ENCODE measurements around the gene TWIST2. TPM values are rescaled to one million over a fixed set of nuclear protein-coding genes. Genes with fewer than 3 reads are reported as not detected.

The TWIST2 gene
- total RNA-seq, 2 experiments from 2014 or later, result not detected

DNA sequence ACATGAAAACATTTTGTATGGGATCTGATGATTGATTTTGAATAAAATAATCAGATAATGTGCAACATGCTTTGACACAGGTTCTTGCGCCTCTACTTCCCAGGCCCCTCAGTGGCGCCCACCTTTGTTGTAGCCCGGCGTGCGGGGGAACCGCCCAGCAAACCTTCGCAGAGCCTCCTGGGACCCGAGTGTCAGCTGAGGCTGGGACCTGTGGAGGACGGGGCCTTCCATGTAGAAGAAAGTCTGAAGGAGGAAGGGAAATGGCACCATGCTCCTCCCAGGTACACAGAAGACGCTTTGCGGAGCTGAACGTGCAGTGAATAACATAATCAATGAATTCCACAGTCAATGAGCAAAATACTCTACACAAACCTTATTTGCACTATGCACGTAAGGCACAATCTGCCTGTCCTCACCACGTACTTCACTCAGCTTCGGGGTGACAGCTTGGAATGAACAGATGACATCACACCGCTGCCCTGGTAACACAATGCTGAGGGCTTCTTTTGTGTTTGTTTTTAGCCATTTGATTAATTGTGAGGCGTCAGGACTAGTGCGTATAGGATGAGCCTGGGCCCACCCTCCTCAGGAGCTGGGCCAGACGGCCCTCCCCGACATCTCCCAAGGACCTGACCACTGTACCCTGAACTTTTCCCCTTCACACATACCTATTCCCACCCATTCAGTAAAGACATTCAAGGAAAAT is 78.1 kb downstream of the TWIST2 start:
- CTCF ChIA-PET, result no interaction called here
- ATAC-seq, result no peak

DNA sequence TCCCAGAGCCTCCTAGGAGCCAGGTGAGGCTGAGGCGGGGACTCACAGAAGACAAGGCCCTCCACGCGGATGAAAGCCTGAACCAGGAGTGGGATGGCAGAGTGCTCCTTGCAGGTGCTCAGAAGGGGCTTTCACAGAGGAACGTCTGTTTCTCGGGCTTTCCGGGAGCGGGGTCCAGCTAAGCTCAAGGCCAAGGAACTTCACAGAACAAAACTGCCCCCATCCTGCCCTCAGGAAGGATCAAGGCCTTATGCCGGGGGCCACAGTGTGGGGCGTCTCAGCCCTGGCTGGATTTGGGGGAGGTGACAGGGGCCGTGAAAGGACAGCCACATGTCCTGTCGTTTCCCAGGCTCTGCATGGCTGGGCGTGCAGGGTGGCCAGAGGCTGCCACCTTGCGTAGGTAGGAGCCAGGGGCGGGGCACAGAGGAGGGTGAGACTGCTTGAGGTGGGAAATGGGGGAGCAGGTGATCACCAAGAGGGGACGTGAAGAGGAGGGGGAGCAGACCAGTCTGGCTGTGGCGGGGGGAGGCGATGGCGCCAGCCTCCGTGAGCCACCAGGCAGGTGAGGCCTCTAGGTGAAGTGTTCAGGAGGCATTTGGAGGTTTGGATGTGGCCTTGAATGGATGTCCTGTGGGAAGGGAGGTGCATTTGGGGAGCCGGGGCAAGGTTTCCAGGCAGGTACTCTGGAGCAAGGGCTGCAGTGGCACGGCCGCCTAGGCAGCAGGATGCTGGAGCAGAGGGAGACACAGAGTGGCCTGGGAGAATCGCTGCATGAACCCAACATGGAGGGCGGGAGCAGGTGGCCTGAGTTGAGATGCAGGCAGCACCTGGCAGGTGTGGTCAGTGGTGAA is 79.1 kb downstream of the TWIST2 start:
- intact Hi-C loops (cut with micrococcal nuclease), result no loop called here
- Mint-ChIP-seq H3K4me3 (no peak overlapping the region), H3K4me1 (ENCODE audit: low read depth) (no peaks in the 10 kb centered on the region), H3K36me3 (ENCODE audit: low read depth) (no peaks in the 10 kb centered on the region), H3K27ac (no peak overlapping the region), H3K9me3 (no peaks in the 10 kb centered on the region), H3K27me3 (peaks cover 6% of the 10 kb centered on the region)
- POLR2A ChIA-PET, result no interaction called here
- TF ChIP-seq, protein P1, sequence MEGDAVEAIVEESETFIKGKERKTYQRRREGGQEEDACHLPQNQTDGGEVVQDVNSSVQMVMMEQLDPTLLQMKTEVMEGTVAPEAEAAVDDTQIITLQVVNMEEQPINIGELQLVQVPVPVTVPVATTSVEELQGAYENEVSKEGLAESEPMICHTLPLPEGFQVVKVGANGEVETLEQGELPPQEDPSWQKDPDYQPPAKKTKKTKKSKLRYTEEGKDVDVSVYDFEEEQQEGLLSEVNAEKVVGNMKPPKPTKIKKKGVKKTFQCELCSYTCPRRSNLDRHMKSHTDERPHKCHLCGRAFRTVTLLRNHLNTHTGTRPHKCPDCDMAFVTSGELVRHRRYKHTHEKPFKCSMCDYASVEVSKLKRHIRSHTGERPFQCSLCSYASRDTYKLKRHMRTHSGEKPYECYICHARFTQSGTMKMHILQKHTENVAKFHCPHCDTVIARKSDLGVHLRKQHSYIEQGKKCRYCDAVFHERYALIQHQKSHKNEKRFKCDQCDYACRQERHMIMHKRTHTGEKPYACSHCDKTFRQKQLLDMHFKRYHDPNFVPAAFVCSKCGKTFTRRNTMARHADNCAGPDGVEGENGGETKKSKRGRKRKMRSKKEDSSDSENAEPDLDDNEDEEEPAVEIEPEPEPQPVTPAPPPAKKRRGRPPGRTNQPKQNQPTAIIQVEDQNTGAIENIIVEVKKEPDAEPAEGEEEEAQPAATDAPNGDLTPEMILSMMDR (IDR thresholded peaks at IDR 0.05), result no peak
- CTCF ChIA-PET, result no interaction called here
- DNase-seq, result no peak
- no peak for ATAC-seq

More for the DNA sequence above, 78.1 kb downstream of the TWIST2 start:
- Mint-ChIP-seq H3K27me3 (peaks cover 1% of the 10 kb centered on the region), H3K4me1 (ENCODE audit: low read depth) (no peaks in the 10 kb centered on the region), H3K9me3 (no peaks in the 10 kb centered on the region), H3K4me3 (no peak overlapping the region), H3K27ac (no peak overlapping the region), H3K36me3 (ENCODE audit: low read depth) (no peaks in the 10 kb centered on the region)
- intact Hi-C loops (cut with micrococcal nuclease), result no loop called here
- TF ChIP-seq, protein P1 (IDR thresholded peaks at IDR 0.05), result no peak
- POLR2A ChIA-PET, result no interaction called here
- DNase-seq, result no peak

DNA sequence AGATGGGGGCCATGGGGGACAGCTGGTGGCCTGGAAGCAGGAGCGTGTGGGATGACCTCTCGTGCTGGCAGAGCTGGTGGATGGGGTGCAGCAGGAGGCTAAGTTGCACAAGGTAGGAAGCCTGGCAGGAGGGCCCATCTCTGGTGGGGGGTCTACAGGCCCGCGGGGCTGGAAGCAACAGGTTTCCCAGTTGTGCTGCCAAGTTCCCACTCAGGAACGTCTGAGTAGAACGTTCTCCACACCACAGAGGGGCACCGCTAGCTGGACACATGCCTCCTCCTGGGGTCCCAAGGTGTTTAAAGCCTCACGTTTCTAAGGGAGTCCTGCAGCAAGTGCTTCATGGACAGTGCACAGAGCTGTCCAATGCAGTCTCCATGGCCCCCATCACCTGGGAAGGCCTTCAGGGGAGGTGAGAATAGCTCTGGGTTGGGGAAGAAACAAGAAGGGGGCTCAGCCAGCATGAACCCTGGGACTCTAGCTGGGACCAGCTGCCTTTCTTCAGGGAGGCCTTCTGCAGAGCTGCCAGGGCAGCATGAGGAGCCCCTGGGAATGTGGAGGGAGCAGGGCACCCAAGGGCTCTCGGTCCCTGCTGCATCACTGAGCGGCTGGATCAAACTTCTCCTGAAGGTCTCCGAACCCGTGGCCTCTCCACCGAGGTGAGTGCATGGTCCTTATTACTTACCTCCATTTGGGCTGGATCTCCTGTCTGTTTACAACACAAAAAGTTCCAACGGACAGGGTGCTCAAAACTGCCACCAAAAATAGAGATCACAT is 80.0 kb downstream of the TWIST2 start:
- CTCF ChIA-PET, result no interaction called here
- peaks cover 7% of the 10 kb centered on the region for H3K27me3 Mint-ChIP-seq
- H3K4me1 Mint-ChIP-seq (ENCODE audit: low read depth), result no peaks in the 10 kb centered on the region

DNA sequence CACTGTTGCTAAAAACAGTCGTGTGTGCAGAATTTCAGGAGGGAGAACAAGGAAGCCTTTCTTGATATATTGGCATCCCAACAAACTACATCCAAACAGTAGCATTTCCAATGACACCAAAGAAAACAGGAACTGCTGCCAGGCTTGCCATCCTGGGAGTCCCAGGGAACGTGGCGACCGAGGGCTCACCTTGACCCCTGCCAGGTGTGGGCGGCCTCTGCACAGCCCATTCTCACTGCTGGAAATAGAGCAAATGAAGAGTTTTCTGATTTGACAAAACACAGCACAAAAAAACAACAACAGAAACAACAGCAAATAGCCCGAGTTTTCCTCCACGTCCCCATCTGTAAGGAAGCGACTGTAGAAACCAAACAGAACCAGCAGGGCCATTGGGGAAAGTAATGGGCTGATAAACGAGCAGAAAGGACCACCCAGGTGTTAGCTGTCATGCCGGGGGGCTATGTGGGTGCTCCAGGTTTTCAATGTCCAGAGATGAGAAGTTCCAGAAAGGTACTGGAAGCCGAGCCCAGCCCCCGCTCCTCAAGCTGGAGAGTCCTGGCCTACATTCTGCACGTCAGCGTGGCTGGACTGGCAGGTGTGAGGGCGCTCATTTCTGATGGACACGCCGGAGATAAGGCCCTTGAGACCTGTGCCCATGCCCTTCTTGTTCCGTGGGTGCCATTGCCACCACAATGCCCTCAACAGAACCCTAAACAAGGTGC is 80.8 kb downstream of the TWIST2 start:
- ChIA-PET CTCF (no interaction called here), POLR2A (no interaction called here)
- Mint-ChIP-seq H3K27ac (no peak overlapping the region), H3K36me3 (ENCODE audit: low read depth) (no peaks in the 10 kb centered on the region), H3K4me1 (ENCODE audit: low read depth) (no peaks in the 10 kb centered on the region), H3K27me3 (peaks cover 7% of the 10 kb centered on the region), H3K9me3 (no peaks in the 10 kb centered on the region), H3K4me3 (no peak overlapping the region)
- ATAC-seq (no peak), DNase-seq (no peak)
- intact Hi-C loops (cut with micrococcal nuclease), result no loop called here
- TF ChIP-seq, protein P1 (IDR thresholded peaks at IDR 0.05), result no peak

More for the DNA sequence above, 80.0 kb downstream of the TWIST2 start:
- no peak overlapping the region for H3K4me3 Mint-ChIP-seq
- no peak overlapping the region for H3K27ac Mint-ChIP-seq
- no peaks in the 10 kb centered on the region for H3K36me3 Mint-ChIP-seq (ENCODE audit: low read depth)
- POLR2A ChIA-PET, result no interaction called here
- TF ChIP-seq, protein P1 (IDR thresholded peaks at IDR 0.05), result no peak
- no peaks in the 10 kb centered on the region for H3K9me3 Mint-ChIP-seq
- DNase-seq (no peak), ATAC-seq (no peak)
- intact Hi-C loops (cut with micrococcal nuclease), result no loop called here

All from activated CD8-positive, alpha-beta T cell treated with anti-CD3 and anti-CD28 coated beads for 36 hours (primary cell).